Iris pigment epithelial cell (primary cell): ENCODE results near the gene BICDL2.
"Not testable (repeated sequence)": the region's sequence is repeated elsewhere in the genome, so short reads cannot be mapped to it uniquely, and the experiment has no call there.

ENCODE experiments used
- DNase-seq: peaks from one replicate; pipeline ENCODE4 v3.0.0-alpha.2; 2011; ENCODE audit warnings: low read depth

BICDL2 gene, protein sequence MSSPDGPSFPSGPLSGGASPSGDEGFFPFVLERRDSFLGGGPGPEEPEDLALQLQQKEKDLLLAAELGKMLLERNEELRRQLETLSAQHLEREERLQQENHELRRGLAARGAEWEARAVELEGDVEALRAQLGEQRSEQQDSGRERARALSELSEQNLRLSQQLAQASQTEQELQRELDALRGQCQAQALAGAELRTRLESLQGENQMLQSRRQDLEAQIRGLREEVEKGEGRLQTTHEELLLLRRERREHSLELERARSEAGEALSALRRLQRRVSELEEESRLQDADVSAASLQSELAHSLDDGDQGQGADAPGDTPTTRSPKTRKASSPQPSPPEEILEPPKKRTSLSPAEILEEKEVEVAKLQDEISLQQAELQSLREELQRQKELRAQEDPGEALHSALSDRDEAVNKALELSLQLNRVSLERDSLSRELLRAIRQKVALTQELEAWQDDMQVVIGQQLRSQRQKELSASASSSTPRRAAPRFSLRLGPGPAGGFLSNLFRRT

DNA sequence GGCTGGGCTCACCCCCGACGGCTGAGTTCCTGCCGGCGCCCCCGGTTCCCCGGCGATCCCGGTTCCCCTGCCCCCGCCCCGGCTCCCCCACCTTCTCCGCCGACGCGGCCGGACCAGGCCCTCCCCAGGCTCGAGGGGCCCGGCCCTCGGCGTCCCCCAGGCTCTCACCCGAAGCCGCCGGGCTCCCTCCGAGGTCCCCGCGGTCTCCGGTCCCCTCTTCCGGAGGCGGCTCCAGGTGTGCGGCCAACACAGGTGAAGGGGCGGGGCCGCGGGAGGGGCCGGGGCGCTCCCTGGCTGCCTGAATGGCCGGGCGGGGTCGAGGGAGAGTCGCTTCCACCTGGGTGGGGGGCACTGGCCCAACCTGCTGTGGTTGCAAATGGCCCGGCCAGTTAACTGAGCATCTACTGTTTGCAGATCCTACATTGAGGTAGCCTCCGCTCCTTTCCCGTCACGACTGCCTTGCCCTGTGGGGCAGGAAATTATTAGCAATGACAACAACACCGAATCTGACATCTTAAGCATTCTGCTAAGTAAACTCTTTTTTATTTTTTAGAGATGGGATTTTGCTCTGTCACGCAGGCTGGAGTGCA lies at the start of gene BICDL2:
TSS of gene BICDL2 (minus strand) at position 219 of the 590 bp plus-strand sequence. CDS start 1,448 bp downstream, outside the sequence.
- DNase-seq, result no peak

DNA sequence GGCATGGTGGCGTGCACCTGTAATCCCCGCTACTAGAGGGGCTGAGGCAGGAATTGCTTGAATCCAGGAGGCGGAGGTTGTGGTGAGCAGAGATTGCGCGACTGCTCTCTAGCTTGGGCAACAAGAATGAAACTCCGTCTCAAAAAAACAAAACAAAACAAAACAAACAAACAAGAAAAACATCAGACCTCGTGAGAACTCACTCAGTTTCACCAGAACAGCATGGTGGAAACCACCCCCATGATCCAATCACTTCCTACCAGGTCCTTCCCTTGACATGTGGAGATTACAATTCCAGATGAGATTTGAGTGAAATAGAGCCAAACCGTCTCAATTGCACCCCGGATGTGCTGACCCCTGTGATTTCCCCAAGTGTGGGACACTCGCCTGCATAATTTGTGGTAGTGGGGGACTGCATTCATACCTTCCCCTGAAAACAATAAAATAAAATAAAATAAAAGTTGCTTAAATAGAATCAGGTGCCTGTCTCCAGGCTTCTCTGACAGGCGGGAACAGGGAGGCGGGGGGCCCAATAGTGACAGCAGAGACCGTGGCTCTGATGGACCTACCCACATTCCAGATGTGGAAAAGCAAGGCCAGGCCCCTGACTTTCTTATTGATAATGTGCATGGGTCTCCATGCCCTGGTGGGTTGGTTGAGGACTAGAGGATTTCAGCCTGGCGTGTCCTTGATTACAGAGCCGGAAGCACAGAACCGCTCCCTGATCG lies 49.3 kb upstream of the BICDL2 start:
- DNase-seq, result no peak

GRCh38 chr16:3084969-3085670 lies 48.4 kb upstream of the BICDL2 start:
- DNase-seq, result no peak

DNA sequence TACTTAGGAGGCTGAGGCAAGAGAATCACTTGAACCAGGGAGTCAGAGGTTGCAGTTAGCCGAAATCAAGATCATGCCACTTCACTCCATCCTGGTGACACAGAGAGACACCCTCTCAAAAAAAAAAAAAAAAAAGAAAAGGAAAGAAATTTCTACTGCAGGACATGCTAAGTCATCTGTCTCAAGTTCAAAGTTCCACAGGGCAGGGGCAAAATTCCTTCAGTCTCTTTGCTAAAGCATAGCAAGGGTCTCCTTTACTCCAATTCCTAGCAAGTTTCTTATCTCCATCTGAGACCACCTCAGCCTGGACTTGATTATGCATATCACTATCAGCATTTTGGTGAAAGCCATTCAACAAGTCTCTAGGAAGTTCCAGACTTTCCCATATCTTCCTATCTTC lies 47.7 kb upstream of the BICDL2 start:
- no peak for DNase-seq

DNA sequence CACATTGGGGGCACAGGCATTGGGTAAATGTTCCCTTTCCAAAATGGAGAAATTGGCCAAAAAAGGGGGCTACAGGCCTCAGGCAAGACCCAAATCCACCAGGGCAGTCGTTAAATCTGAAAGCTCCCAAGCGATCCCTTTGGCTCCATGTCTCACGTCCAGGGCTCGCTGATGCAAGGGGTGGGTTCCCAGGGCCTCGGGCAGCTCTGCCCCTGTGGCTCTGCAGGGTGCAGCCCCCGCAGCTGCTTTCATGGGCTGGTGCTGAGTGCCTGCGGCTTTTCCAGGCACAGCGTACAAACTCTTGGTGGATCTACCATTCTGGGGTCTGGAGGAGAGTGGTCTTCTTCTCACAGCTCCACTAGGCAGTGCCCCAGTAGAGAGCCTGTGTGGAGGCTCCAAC lies 46.7 kb upstream of the BICDL2 start:
- DNase-seq, result not testable (repeated sequence)

DNA sequence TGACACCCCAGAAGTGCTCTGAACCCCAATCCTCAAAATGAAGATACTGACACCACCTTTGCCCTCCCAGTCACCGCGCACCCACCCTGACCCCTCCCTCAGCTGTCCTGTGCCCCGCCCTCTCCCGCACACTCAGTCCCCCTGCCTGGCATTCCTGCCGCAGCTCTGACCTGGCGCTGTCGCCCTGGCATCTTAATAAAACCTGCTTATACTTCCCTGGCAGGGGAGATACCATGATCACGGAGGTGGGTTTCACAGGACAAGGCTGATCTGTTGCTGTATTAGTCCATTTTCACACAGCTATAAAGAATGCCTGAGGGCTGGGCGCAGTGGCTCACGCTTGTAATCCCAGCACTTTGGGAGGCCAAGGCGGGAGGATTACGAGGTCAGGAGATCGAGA lies 45.2 kb upstream of the BICDL2 start:
- DNase-seq, result not testable (repeated sequence)

DNA sequence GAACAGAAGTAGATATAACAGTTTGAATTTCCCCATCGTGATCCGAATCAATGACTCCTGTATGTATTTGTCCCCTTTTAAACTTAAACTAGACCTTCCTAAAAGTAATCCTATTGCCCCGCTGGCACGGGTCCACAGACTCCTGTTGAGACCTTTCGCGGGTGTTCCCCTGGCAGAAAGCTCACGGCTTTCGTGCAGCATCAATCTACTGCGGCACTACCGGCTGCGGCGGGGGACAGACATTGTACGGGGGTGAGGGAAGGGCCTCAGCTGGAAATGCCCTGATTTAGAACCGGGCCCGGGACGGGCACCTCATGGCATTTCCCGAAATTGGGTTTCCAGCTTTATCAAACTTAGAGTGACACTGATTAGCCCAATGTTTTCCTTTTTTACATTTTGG lies 43.3 kb upstream of the BICDL2 start:
- no peak for DNase-seq

DNA sequence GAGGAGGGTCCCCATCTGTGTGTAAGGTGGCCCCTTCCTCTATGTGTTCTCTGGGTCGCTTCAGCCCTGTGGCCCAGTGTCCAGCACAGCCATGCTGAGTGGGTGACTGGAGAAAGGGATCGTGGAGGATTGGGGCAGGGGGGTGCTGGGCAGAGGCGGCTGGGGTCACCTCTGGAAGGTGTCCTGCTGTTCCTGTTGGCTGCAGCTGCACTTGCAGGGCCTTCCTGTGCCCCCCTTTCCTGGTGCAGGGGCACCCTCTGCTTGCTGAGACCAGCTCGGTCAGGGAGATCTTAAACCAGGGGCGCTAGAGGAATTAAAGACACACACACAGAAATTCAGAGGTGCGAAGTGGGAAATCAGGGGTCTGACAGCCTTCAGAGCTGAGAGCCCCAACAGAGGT lies 39.8 kb upstream of the BICDL2 start:
- no peak for DNase-seq

GRCh38 chr16:3075946-3076345 lies 39.2 kb upstream of the BICDL2 start:
- not testable (repeated sequence) for DNase-seq

DNA sequence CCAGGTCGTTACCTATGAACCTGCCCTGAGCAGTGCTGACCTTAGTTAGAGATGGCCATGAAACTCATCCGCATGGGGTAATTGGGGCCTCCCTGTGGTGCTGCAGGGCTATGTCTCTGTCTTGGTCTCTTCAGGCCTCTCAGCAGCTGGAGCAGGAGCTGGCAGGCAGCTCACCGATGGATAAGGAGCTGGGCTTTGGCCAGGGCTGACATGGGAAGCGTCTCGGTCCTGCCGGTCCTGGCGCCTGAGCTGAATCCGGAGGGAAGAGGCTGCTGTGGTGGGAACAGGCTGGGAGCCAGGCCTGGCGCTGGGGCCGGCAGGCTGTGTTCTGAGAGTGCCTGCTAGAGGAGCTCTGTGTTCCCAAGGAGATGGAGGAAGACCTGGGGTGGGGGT lies 38.8 kb upstream of the BICDL2 start:
- no peak for DNase-seq

DNA sequence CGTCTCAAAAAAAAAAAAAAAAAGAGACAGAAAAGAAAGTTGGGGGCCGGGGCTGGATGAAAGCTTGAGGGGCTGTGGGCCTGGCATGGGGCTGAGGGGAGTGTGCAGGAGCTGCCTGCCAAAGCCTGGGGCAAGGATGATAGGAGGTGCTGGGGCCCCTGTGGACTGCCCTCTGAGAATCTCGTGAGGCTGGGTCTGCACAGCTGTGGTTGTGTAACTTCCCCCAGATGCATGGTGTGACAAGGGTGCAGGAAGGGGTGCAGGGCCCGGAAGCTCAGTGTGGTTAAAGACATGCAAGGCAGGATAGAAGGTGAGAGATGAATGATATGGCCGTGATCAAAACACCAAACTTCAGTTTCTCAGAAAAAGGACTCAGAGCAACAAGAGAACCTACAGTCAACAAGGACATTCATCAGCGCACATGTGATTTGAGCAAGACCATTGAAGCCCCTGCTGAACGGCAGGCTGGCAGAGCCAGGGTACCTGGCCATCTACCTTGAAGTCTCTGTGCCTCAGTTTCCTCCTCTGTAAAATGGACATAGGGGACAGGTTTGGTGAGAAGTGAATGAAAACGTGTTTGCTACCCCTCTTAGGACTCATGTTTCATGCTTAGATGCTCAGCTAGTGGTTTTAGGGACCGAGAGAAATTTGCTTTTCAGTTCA lies 38.2 kb upstream of the BICDL2 start:
- no peak for DNase-seq

DNA sequence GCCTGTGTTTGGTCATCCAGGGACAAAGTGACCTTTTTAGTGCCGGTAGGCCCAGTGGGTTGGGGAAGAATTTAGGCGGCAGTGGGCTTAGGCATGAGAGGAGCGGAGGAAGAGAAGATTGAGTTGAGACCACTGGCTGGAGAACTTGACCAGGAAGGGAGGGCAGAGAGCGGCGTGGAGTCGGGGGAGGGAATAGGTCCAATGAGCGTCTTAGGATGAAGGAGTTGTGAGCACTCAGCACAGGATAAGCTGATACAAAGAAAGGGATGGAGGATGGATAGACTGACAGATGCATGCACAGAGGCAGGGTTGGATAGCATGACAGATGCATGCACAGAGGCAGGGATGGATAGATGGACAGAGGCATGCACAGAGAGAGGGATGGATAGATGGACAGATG lies 36.7 kb upstream of the BICDL2 start:
- no peak for DNase-seq

- not testable (repeated sequence) for DNase-seq
These were observed 36.0 kb upstream of the BICDL2 start for GRCh38 chr16:3072576-3073263.

GRCh38 chr16:3072148-3072547 lies 35.4 kb upstream of the BICDL2 start:
- DNase-seq, result not testable (repeated sequence)

DNA sequence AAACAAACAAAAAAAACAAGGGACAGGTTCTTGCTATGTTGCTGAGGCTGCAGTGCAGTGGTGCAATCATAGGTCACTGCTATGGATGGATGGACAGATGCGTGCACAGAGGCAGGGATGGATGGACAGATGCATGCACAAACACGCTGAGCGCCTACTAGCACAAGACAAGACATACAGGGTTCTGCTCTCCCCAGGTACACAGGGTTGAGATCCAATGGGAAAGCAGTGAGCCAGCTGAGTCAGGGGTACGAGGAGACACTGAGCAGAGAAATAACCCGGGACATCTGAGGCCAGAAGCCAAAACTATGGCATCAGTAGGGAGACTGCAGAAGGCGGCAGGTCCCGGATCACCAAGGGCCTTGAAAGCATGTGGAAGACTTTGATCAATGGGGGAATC lies 34.9 kb upstream of the BICDL2 start:
- no peak for DNase-seq

DNA sequence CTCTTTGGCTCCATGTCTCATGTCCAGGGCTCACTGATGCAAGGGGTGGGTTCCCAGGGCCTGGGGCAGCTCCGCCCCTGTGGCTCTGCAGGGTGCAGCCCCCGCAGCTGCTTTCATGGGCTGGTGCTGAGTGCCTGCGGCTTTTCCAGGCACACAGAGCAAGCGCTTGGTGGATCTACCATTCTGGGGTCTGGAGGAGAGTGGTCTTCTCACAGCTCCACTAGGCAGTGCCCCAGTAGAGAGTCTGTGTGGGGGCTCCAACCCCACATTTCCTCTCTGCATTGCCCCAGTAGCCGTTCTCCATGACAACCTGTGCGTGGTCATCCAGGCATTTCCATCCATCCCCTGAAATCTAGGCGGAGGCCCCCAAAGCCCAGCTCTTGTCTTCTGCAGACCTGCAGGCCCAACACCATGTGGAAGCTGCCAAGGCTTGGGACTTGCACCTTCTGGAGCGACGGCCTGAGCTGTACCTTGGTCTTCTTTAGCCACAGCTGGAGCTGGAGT lies 33.9 kb upstream of the BICDL2 start:
- DNase-seq, result no peak

GRCh38 chr16:3069146-3069545 lies 32.4 kb upstream of the BICDL2 start:
- not testable (repeated sequence) for DNase-seq

DNA sequence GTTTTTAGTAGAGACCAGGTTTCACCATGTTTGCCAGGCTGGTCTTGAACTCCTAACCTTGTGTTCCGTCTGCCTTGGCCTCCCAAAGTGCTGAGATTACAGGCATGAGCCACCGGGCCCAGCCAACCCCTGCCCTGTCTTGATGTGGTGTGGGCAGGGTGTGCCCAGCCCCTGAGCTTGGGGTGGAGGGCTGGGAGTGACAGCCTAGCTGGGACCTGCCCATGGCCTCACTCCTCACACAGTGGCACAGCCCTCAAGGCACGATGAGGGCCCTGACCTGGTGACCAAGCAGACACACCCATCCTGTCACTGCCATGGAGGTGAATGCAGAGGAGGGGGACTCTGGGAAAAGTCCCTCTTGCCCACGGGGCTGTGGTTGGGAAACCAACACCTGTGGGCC lies 31.7 kb upstream of the BICDL2 start:
- DNase-seq, result no peak

DNA sequence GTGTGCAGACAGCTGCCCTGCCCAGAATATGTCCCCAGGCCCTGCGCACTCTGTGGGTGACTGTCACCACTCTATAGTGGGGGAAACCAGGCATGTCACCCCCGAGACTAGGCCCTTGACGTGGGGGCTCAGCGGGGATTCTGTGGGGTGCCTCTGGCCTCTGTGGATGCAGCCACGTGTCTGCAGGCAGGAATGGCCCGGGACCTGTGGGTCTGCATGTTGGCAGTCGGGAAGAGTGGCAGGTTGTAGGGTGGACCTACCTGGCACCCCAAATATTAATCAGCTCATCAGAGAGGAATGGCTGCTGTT lies 29.6 kb upstream of the BICDL2 start:
- DNase-seq, result no peak

DNA sequence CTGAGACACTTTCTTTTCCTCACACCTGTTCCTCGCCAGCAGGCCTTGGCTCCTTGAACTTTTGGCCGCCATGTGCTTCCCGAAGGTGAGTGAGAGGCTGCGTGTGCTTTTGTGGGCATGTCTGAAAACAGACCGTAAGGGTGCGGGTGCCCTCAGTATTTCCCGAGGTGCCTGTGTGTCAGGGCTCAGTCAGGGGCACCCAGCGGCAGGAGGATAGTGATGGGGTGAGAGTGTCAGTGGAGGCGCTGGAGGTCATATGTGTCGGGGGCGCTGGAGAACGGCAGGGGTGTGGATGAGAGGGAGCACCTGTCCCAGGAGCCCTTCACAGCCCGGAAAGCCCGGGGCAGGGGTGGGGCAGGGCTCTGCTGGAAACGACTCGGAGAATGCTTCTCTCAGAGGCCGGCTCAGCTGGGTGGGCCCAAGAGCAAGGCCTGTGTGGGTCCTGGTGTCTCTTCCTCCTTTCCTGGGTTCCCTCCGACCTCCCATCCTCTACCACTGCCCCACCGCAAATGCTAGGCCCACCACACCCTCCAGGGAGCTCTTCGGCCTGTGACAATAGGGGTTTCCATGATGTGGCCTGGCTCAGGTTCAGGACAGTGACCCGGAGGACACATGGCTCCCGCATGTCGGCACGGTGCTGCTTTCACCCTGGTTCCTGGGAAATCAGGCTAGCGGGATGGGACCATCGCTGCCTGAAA lies 29.1 kb upstream of the BICDL2 start:
- no peak for DNase-seq
